GM21423 (cell line): ENCODE data around the gene SLC16A9.
"Not testable (repeated sequence)": the region's sequence is repeated elsewhere in the genome, so short reads cannot be mapped to it uniquely, and the experiment has no call there.

Experiments used
- ATAC-seq: cut with Tn5 transposase; IDR thresholded peaks from one replicate; pipeline ENCODE4 v1.9.1; 2021; ENCODE audit warnings: mild to moderate bottlenecking, moderate library complexity; ENCODE audit not compliant: unreplicated experiment

SLC16A9 gene, protein sequence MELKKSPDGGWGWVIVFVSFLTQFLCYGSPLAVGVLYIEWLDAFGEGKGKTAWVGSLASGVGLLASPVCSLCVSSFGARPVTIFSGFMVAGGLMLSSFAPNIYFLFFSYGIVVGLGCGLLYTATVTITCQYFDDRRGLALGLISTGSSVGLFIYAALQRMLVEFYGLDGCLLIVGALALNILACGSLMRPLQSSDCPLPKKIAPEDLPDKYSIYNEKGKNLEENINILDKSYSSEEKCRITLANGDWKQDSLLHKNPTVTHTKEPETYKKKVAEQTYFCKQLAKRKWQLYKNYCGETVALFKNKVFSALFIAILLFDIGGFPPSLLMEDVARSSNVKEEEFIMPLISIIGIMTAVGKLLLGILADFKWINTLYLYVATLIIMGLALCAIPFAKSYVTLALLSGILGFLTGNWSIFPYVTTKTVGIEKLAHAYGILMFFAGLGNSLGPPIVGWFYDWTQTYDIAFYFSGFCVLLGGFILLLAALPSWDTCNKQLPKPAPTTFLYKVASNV

DNA sequence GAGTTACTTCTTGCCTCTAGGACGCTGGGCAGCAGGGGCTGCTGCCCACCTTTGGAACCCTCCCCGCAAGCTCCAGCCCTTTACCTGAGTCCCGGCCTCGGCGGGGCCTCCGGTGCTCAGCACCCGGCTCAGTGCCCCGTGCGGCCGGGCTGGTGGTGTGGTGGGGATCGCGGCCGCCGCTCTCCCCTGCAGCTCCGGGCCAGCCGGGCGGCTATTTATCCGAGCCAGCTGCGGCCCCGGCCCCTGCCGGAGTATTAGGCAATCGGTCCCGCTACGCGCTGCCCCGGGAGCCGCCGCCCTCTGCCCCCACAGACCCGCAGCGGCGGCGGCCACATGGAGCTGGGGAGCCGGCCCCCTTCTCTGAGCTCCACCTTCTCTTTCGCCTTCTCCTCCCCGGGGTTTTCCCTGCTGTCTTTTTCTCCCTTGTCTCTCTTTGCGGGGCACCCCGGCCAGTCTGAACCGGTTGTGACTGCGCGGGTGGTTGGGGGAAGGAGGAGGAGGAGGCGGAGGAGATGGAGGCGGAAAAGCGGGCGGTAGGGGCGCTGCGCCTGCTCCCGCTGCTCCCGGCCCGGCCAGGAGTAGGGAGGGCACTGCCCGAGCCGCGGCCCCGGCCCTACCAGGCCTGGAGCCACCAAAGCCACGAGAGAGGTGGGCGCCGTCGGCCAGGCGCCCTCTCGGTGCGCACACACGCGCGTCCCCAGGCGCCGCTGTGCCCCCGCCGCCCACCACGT is at the start of gene SLC16A9:
SLC16A9 (minus strand) TSS at position 456 of the 731 bp plus-strand sequence. CDS start 25,559 bp downstream, outside the sequence.
- peak; percentile 85 for ATAC-seq

DNA sequence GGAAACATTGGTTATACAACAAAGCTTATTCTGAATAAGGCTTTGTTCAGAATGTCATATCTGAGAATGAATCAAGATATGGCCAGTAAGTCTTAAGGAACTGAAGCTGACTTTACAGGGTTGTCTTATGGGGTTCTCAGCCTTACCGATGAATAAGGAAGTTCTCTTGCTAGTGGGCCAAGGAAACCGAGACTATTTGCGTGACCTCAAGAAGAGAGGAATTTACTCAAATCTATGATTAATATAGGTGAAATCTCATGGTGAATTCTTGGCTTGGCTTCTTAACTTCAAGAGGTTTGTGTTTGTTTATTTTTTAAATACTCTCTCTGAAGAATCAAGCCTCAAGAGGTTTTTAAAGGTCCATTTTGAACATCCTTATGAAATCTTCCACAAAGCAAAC is 48.3 kb upstream of the SLC16A9 start:
- ATAC-seq, result no peak

DNA sequence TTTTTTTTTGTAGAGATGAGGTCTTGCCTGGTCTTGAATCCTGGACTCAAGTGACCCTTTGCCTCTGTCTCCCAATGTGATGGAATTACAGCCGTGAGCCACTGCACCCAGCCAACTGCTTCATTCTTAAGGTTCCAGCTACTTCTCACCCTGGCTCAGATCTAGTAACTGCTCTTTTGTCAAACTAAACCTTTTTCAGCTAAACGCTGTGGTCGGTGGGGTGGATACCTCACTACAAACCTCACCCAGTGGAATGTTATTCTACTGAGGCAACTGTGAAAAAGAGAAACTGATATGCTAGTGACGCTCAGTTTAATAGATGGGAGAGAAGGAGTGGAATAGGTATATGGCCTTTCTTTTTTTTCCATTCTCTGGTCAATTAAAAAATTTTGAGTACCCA is 45.3 kb upstream of the SLC16A9 start:
- ATAC-seq, result no peak

DNA sequence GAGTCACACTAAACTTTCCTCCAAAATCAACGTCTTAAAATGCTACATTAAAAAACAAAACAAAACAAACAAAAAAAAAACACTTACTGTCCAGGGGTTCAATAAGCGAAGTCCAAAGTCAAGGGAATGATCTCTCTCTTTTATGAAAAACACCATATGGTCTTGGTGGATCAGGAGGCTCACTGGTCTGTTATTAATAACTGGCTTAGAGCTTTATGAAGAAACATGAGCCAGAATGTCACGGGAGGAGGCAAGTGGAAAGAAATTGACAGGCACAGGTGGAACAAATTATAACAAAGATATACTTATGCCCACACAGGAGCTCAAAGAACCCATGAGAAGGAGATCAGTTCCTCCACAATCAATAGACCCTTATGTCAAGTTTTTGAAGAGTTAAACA is 43.6 kb upstream of the SLC16A9 start, which contains the start of gene MRLN:
MRLN (minus strand) TSS at position 189 of the 400 bp plus-strand sequence.
- no peak for ATAC-seq

DNA sequence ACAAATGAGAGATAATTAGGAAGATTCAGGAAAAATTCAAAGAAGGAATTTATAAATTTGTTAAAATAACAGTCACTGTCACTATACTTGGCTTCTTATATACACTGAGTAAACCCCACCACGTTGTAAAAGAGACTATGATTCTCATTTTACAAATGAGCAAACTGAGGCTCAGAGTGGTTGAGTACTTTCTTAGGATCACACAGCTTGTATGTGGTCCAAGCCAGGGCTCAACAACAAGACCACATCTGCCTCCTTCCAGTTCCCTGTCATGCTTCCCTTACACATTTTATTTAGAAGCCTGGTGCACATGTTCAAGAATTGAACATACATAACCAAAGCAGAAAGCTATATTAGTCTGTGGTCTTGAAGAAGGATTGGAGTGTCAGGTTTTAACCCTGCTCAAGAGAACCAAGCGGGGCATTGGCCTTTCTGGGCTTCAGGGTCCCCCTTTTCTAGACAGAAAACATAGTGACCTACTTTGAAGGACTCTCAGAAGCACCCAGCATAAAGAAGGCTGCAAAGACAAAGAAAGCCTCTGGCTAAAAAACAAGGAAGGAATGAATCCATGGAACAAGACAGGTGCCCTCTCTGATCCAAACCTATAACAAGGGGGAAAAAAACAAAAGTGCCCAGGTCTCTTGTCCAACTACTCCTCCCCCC is 42.8 kb upstream of the SLC16A9 start:
- ATAC-seq, result no peak

DNA sequence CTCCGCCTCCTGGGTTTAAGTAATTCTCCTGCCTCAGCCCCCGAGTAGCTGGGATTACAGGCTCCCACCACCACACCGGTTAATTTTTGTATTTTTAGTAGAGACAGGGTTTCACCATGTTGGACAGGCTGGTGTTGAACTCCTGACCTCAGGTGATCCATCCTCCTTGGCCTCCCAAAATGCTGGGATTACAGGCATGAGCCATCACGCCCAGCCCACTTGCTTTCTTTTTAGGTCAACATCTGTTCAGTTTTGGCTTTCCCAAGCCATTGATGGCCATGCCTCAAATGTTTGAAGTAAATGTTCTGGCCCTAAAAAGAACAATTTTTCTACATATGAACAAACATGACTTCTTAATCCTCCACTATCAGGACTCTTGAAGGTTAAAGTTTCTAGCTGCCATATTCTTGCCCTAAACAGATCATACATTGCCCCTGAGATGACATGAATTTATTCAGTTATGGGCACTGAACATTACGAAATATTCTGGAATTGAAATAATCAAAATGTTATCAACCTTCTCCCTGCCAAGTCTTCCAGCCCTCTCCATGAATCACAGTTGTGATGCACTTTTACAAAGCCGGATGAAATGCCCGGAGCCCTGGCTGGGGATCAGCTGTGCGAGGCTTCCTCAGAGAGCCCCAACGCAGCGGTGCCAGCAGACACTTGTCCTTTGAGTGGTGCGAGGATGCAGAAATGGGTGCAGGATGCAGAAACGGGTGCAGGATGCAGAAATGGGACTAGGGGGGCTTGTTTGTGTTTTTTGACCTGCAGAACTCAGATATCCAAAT is 40.7 kb upstream of the SLC16A9 start:
- no peak for ATAC-seq

DNA sequence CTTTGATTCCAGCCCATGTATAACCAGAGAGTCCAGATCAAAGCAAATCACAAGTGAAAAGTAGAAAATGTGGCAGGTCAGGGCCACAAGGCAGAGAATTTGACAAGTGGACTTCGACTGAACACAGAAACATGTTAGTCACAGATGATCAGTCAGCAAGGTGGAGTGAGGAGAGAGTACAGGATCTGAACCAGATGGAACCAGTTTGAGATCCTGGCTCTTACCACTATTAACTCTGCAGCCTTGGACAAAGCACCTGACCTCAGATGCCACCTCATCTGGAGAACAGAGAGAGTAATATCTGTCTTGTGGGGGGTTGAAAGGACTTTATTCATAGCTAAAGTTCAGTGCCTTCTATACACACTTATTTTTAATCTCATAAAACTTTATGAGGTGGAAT is 39.2 kb upstream of the SLC16A9 start:
- ATAC-seq, result no peak

DNA sequence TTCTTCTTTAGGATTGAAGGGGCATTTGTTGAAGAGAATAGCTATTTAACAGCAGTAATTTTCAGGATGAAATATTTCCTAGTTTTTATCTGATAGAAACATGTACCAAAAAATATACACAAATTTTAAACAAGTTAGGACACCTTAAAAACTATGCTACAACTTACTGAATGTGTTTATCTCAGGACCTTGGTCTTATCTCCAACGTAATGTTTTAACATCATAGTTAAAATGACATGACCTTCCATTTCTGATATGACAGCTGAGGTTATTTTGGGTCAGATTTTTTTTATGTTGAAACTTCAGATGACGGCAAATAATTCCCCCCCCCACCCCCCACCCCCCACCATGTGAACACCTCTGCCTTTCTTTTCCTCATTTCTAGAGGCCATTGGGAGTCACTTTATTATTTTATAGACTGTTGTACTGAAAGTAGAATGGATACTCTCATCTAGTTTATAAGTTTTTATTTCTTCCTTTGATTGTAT is 35.6 kb upstream of the SLC16A9 start:
- no peak for ATAC-seq

DNA sequence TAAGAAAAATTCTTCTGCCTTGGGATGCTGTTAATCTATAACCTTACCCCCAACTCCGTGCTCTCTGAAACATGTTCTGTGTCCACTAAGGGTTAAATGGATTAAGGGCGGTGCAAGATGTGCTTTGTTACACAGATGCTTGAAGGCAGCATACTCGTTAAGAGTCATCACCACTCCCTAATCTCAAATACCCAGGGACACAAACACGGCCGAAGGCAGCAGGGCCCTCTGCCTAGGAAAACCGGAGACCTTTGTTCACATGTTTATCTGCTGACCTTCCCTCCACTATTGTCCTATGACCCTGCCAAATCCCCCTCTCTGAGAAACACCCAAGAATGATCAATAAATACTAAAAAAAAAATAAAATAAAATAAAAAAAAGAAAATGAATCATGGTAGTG is 35.1 kb upstream of the SLC16A9 start:
- not testable (repeated sequence) for ATAC-seq

DNA sequence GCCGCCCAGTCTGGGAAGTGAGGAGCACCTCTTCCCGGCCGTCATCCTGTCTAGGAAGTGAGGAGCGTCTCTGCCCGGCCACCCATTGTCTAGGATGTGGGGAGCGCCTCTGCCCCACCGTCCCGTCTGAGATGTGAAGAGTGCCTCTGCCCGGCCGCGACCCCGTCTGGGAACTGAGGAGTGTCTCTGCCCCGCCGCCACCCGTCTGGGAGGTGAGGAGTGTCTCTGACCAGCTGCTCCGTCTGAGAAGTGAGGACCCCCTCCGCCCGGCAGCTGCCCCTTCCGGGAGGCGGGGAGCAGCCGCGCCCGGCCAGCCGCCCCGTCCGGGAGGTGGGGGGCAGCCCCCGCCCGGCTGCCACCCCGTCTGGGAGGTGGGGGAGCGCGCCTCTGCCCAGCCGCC is 34.5 kb upstream of the SLC16A9 start:
- ATAC-seq, result not testable (repeated sequence)

DNA sequence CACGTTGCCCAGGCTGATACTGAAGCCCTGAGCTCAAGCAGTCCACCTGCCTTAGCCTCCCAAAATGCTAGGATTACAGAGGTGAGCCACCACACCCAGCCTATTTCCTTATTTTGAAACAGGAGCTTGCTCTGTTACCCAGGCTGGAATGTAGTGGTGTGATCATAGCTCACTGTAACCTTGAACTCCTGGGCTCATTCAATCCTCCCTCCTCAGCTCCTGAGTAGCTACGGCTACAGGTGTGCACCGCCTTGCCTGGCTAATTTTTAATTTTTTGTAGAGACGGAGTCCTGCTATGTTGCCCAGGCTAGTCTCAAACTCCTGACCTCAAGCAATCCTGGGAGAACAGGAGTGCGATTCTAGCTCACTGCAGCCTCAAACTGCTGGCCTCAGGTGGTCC is 31.9 kb upstream of the SLC16A9 start:
- no peak for ATAC-seq

DNA sequence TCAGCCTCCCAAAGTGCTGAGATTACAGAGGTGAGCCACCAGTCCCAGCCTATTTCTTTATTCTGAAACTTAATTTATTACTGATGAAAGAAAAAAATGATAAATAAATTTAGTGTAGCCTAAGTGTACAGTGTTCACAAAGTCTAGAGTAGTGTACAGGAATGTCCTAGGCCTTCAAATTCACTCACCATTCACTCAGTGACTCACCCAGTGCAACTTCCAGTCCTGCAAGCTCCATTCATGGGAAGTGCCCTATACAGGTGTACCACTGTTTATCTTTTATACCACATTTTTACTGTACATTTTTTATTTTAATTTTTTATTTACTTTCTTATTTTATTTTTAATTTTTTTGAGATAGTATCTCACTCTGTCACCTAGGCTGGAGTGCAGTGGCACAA is 31.4 kb upstream of the SLC16A9 start:
- no peak for ATAC-seq

DNA sequence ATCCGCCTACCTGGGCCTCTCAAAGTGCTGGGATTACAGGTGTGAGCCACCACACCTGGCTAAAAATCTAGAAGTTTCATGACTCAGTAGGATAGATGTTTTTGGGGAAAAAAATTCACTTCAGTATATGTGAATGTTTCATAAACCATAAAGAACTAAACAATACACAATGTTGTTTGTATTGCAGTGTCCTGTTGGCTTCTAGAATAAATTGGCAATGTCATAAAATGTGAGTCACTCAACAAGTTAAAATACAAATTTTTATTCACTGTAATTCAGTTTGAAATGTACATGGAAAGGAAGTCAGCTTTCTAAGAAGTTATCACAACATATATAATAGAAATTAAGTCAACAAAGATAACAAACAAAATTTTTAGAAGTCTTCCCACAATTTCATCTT is 27.1 kb upstream of the SLC16A9 start:
- ATAC-seq, result no peak

DNA sequence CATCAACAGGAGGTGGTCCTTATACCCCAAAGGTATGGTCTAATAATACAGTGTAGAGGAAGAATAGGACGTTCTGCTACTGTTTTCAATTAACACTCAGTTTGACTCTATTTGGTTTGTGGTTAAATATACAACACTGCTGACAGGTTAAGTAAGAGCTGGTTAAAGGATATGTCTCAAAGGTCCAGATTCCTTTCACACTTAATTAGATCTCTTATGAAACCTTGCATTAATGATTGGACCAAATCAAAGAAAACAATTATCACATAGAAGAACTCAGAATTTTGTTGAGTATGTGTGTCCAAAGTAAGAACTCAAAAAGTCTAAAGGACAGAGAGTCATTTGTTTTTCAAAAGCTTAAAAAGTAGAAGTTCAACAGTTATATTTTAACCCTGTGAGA is 25.6 kb upstream of the SLC16A9 start:
- ATAC-seq, result no peak

DNA sequence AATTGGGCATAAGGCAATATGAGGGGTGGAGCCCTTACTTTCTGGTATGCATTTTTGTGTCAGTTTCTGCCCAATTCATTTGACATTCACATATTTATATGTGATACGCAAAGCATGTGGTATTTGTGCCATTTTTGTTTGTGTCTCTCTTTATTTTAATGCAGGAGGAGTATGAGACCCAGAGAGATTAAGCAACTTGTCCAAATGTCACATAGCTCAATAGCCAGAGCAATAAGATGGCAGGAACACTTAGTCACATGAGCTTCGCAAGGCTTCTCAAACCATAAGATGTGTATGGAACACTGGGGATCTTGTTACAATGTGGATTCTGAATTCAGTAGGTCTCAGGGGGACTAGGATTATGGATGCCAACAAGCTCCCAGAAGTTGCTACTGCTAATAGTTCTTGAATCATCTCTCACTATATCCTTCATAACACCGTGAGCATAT is 24.4 kb upstream of the SLC16A9 start:
- no peak for ATAC-seq

DNA sequence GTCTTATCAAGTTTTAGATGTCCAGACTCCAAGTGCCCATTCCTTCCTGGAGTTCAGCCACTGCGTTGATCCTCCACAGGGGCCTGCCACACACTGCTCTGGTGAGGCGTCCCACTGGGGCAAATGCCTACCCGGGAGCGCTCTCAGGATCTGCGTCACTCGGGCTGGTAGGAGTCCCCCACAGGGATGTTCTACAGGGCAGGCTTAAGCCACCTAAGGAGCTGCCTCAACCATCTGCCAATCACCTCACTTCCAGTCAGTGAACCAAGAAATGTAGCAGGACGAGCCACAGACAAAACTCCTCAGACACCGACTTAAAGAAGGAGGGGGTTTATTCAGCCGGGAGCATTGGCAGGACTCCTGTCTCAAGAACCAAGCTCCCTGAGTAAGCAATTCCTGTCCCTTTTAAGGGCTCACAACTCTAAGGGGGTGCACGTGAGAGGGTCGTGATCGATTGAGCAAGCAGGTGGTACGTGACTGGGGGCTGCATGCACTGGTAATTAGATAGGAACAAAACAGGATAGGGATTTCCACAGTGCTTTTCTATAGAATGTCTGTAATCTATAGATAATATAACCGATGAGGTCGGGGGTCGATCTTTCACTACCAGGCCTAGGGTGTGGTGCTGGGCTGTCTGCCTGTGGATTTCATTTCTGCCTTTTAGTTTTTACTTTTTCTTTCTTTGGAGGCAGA is 23.8 kb upstream of the SLC16A9 start:
- ATAC-seq, result not testable (repeated sequence)

DNA sequence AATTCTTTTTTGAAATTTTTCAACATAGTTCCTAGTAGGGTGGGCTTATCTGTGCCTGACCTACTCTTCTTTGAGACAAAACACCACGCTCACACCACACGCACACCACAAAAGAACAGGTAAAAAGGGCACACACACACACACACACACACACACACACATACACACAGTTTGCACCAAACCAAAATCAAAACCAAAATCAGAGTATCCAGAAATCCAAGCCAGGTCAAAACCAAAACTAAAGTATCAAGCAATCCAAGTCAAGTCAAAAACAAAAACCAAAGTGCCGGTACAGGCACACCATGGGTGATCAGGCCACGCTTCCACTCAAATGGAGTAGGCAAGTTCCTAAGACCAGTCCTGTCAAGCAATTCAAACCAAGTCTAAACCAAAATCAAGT is 23.2 kb upstream of the SLC16A9 start:
- ATAC-seq, result not testable (repeated sequence)

DNA sequence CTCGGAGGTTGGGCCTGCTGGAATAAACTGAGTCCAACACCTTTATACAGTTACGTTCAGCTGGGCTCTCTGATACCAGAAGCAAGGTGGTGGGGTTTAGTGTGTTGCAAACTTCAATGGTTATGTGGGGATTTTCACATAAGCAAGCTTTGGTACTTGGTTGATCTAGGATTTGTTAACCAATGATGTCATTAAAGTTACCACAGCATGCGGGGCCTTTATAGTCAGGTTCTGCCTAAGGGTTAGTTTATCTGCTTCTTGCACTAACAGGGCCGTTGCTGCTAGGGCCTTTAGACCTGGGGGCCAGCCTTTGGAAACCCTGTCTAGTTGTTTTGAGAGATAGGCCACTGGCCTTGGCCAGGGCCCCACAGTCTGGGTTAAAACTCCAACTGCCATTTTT is 19.5 kb upstream of the SLC16A9 start:
- not testable (repeated sequence) for ATAC-seq

DNA sequence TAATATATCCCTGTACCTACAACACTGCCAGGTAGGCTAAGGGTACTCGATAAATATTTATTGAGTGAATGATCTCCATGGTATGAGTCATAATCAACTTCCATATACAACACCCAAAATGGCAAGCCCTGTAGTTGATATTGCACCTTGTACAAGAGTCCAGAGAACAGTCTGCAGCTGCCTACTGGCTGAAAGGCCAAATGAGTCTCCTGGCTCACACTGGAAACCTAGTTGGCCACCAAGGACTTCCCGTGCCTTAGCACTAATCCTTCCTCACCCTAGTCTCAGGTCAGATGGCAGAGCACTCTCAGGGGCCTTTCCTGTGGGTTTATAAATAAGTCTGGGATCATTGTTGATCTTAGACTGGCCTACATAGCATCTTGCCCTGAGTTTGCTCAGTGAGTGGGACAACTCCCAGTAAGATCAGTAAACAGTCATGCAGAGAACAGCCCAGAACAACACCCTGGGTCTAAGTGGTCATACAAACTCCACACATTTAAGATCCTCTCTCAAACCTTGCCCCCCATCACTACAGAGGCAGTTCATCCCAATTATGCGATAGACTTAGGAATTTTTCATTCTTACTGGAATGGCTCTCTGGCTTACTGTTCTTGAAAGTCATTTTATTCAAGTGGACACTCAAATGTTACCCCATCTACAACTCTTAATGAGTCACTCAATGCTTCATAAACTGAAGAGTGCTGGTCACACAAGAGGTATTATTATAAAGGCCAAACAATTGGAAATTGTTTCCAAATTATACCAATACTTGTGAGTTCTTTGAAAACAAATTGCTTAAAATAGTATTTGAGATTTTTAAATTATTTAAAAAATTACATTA is 14.7 kb upstream of the SLC16A9 start:
- no peak for ATAC-seq
